Measurements from ENCODE around the gene ZNF883.

The ZNF883 gene

GRCh38 chr9:112917987-112918362, 94.0 kb downstream of the ZNF883 start:
- no peak for DNase-seq (ENCODE audit: low read depth)

- no peak for DNase-seq (ENCODE audit: low read depth)
Observed at GRCh38 chr9:112917047-112917986, 94.7 kb downstream of the ZNF883 start.

GRCh38 chr9:112914524-112914923, 97.5 kb downstream of the ZNF883 start:
- no peak for DNase-seq (ENCODE audit: low read depth)

- no peak for DNase-seq (ENCODE audit: low read depth)
Observed at GRCh38 chr9:112913326-112913725, 98.7 kb downstream of the ZNF883 start.

GRCh38 chr9:112912636-112913035, 99.4 kb downstream of the ZNF883 start:
- no peak for DNase-seq (ENCODE audit: low read depth)

- DNase-seq (ENCODE audit: low read depth): no peak
Observed at GRCh38 chr9:112911736-112912135, 100.3 kb downstream of the ZNF883 start.
